AG04450 (cell line): ENCODE data around the gene ZNF718. TPM values are rescaled to one million over a fixed set of nuclear protein-coding genes. Genes with fewer than 3 reads are reported as not detected.

Experiments used
- polyA plus RNA-seq: library from polyadenylated mRNA; depleted of rRNA; stranded (reverse); fragments of >200 nt; gene quantifications from 2 replicates; pipeline ENCODE4 v1.2.3, GENCODE V29; 2011; rRNA removed

The ZNF718 gene
- polyA plus RNA-seq, 1 experiment = 2.6 TPM

Other genes starting within 250 kb of the ZNF718 start
- gene ZNF595, start 71.2 kb upstream of the ZNF718 start, polyA plus RNA-seq = 3.7 and 5.2 TPM in 2 replicates
- 0.04 and 0.12 TPM in 2 replicates for gene ZNF732, start 181.0 kb downstream of the ZNF718 start, polyA plus RNA-seq
- gene ZNF141, start 213.3 kb downstream of the ZNF718 start, polyA plus RNA-seq = 4.3 and 4.7 TPM in 2 replicates